Keratinocyte (primary cell): ENCODE data around the gene FZD4. TPM values are rescaled to one million over a fixed set of nuclear protein-coding genes. Genes with fewer than 3 reads are reported as not detected.

Experiments
- DNase-seq: peaks from one replicate; pipeline ENCODE4 v3.0.0-alpha.2; 2011; ENCODE audit warnings: low read depth, missing footprints, low spot score
- FAIRE-seq: peaks from 2 replicates; lab custom pipeline; 2011; peaks lifted over from hg19 to GRCh38; lab: Jason Lieb, UNC
- H2AFZ ChIP-seq: 2 replicates; pipeline ENCODE4 v1.6.0; 2012; ENCODE audit warnings: low read length, control low read depth, inconsistent platforms; ENCODE audit not compliant: control insufficient read depth
- H3K27ac ChIP-seq: 2 replicates; pipeline ENCODE4 v1.5.1; 2011; ENCODE audit warnings: low read length; ENCODE audit not compliant: control insufficient read depth, insufficient read depth
- H3K27me3 ChIP-seq: 3 replicates; pipeline ENCODE4 v1.6.0; 2011; ENCODE audit warnings: low read length; ENCODE audit not compliant: control insufficient read depth, insufficient read depth; ENCODE audit errors: extremely low read depth
- H3K36me3 ChIP-seq, 2 experiments: 2 replicates in 1 of 2; 3 replicates in 1 of 2; pipeline ENCODE4 v1.5.1; 2011; ENCODE audit warnings: low read length in 2 of 2, mild to moderate bottlenecking in 1 of 2; ENCODE audit not compliant: control insufficient read depth in 2 of 2, insufficient read depth in 2 of 2; ENCODE audit errors: extremely low read depth in 1 of 2
- H3K4me1 ChIP-seq: 3 replicates; pipeline ENCODE4 v1.5.1; 2011; ENCODE audit warnings: low read length; ENCODE audit not compliant: control insufficient read depth, insufficient read depth; ENCODE audit errors: extremely low read depth
- H3K4me2 ChIP-seq: 3 replicates; pipeline ENCODE4 v1.6.0; 2011; ENCODE audit warnings: low read depth, low read length; ENCODE audit not compliant: control insufficient read depth, insufficient read depth; ENCODE audit errors: extremely low read depth
- H3K4me3 ChIP-seq, 3 experiments: fragments of 200-600 bp in 1 of 3; sonication (generic) in 1 of 3; 2 replicates in 2 of 3; 3 replicates in 1 of 3; pipeline ENCODE4 v1.5.1; 2011 to 2016; ENCODE audit warnings: low read length in 3 of 3, mild to moderate bottlenecking in 3 of 3, control low read depth in 2 of 3, inconsistent platforms in 1 of 3, low read depth in 1 of 3, mixed read lengths in 1 of 3, mixed run types in 1 of 3, moderate library complexity in 1 of 3; ENCODE audit not compliant: control insufficient read depth in 2 of 3, insufficient read depth in 2 of 3; ENCODE audit errors: extremely low read depth in 1 of 3
- H3K79me2 ChIP-seq: 2 replicates; pipeline ENCODE4 v1.6.0; 2012; ENCODE audit warnings: low read length; ENCODE audit not compliant: control insufficient read depth, insufficient read depth
- H3K9ac ChIP-seq: 3 replicates; pipeline ENCODE4 v1.6.0; 2011; ENCODE audit warnings: low read length; ENCODE audit not compliant: control insufficient read depth, insufficient read depth; ENCODE audit errors: extremely low read depth
- H3K9me1 ChIP-seq: 3 replicates; pipeline ENCODE4 v1.6.0; 2011; ENCODE audit warnings: low read length; ENCODE audit not compliant: control insufficient read depth, insufficient read depth; ENCODE audit errors: extremely low read depth
- H3K9me3 ChIP-seq: 2 replicates; pipeline ENCODE4 v1.5.1; 2012; ENCODE audit warnings: low read depth, low read length; ENCODE audit not compliant: control insufficient read depth
- H4K20me1 ChIP-seq: 3 replicates; pipeline ENCODE4 v1.6.0; 2011; ENCODE audit warnings: low read length; ENCODE audit not compliant: control insufficient read depth, insufficient read depth; ENCODE audit errors: extremely low read depth
- CTCF ChIP-seq, 3 experiments: IDR thresholded peaks in 1 of 3; conservative IDR thresholded peaks in 1 of 3; optimal IDR thresholded peaks in 1 of 3; 2 replicates in 2 of 3; 3 replicates in 1 of 3; pipeline versions ENCODE3 to v1.5.1; 2011; ENCODE audit warnings: low read length in 3 of 3, mild to moderate bottlenecking in 3 of 3, moderate library complexity in 2 of 3, control low read depth in 1 of 3, inconsistent platforms in 1 of 3; ENCODE audit not compliant: insufficient read depth in 2 of 3; ENCODE audit errors: extremely low read depth in 1 of 3
- EZH2 ChIP-seq: IDR thresholded peaks from one replicate; pipeline ENCODE4 v1.6.1; 2012; ENCODE audit warnings: inconsistent platforms, mild to moderate bottlenecking, low read length, moderate library complexity
- dilution Hi-C: fragments of 300-500 bp; cut with MboI; formaldehyde crosslinking; loops from one replicate; pipeline ENCODE4 v1.7.0; 2020; ENCODE audit warnings: low sequenced_read_pairs; ENCODE audit not compliant: extremely low pct_ligation_motif_present
- polyA plus RNA-seq, 5 experiments: library from polyadenylated mRNA; depleted of rRNA in 3 of 5; stranded (reverse) in 3 of 5; stranded (forward) in 1 of 5; unstranded in 1 of 5; fragments of >200 nt; gene quantifications; 1 replicate in 1 of 5; 2 replicates in 3 of 5; 3 replicates in 1 of 5; pipeline versions ENCODE4 v1.2.1 to v1.2.3, GENCODE V29; 2011 to 2012; ENCODE audit warnings: missing spikeins in 2 of 5, low read depth in 1 of 5, low replicate concordance in 1 of 5

FZD4 gene
- polyA plus RNA-seq, 1 donor (not counting 4 experiments of a cell fraction or from before 2014, with no cell fraction given), result 0.56 TPM

GRCh38 chr11:86981777-86982540, 26.8 kb upstream of the FZD4 start:
- no peak for FAIRE-seq
- no peak overlapping the region for H2AFZ ChIP-seq
- H3K27ac ChIP-seq, result no peak overlapping the region
- H3K4me3 ChIP-seq, result no peak overlapping the region
- no peak for TF ChIP-seq CTCF (optimal IDR thresholded peaks at IDR 0.05 in 1 of 3, IDR thresholded peaks at IDR 0.05 in 1 of 3, conservative IDR thresholded peaks at IDR 0.05 in 1 of 3; ENCODE audit: extremely low read depth in 1 of 3, insufficient read depth in 2 of 3, low read length in 3 of 3)
- TF ChIP-seq EZH2, result no peak
- no peak for DNase-seq
- H3K36me3 ChIP-seq, result no peaks in the 10 kb centered on the region
- H3K9me1 ChIP-seq, result no peaks in the 10 kb centered on the region
- H3K9me3 ChIP-seq, result no peaks in the 10 kb centered on the region
- H3K9ac ChIP-seq, result no peak overlapping the region
- H3K79me2 ChIP-seq, result no peaks in the 10 kb centered on the region
- H3K4me1 ChIP-seq, result no peaks in the 10 kb centered on the region
- H3K4me2 ChIP-seq, result no peak overlapping the region
- dilution Hi-C loops, result no loop called here
- no peaks in the 10 kb centered on the region for H3K27me3 ChIP-seq
- H4K20me1 ChIP-seq, result no peaks in the 10 kb centered on the region

- H3K9ac ChIP-seq, result no peak overlapping the region
- no peaks in the 10 kb centered on the region for H3K9me3 ChIP-seq
- DNase-seq (no peak), FAIRE-seq (no peak)
- H3K27ac ChIP-seq, result no peak overlapping the region
- dilution Hi-C loops, result no loop called here
- no peak overlapping the region for H2AFZ ChIP-seq
- H3K4me3 ChIP-seq, result no peak overlapping the region
- no peaks in the 10 kb centered on the region for H4K20me1 ChIP-seq
- H3K4me1 ChIP-seq, result no peaks in the 10 kb centered on the region
- H3K36me3 ChIP-seq, result no peaks in the 10 kb centered on the region
- no peaks in the 10 kb centered on the region for H3K79me2 ChIP-seq
- no peak overlapping the region for H3K4me2 ChIP-seq
- no peak for TF ChIP-seq CTCF (optimal IDR thresholded peaks at IDR 0.05 in 1 of 3, IDR thresholded peaks at IDR 0.05 in 1 of 3, conservative IDR thresholded peaks at IDR 0.05 in 1 of 3; ENCODE audit: extremely low read depth in 1 of 3, insufficient read depth in 2 of 3, low read length in 3 of 3)
- H3K27me3 ChIP-seq, result no peaks in the 10 kb centered on the region
- H3K9me1 ChIP-seq, result no peaks in the 10 kb centered on the region
These were observed 25.0 kb upstream of the FZD4 start for GRCh38 chr11:86980086-86980796.
